HG03571 (cell line): ENCODE measurements around the gene RANGAP1.
A peak's percentile ranks its signal among the peaks of the same experiment; 100 is the strongest.

Experiments
- ATAC-seq: cut with Tn5 transposase; IDR thresholded peaks from one replicate; pipeline ENCODE4 v1.9.1; 2021; ENCODE audit not compliant: unreplicated experiment

RANGAP1 gene

DNA sequence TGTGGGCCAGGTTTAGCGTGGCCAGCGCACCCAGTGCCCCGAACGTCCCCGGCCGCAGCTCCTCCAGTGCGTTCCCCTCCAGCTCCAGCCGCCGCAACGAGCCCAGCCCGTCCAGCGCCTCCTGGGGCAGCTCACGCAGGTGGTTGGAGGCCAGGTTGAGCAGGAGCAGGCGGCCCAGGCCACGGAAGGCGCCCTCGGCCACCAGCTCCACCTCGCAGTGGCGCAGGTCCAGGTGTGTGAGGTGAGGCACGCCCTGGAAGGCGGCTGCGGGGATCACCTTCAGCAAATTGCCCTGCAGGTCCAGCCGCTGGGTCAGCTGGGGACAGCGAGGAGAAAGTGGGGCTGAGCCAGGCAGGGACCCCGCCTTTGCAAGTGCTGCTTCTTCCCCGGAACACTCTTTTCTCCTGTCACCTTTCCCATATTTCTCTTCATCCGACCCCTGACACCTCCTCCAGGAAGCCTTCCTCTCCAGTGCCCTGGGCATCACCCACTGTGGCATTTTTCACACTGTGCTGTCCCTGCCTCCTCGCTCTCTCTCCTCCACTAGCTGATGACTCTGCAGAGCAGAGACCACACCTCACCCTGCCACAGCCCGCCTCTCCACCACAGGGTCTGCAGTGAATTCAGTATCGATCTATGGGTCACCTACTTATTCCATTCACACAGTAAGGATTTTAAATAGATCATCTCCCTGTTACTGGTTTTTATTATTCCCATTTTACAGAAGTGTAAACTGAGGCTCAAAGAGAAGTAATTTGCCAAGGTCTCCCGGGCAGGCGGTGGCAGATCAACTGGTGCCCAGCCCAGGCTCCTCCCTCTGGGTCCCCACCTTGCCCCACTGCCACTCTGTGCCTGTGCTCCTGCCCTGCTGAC, 47.2 kb downstream of the RANGAP1 start:
- no peak for ATAC-seq

- ATAC-seq = peak; percentile 44
Observed at GRCh38 chr22:41237707-41238569, 48.0 kb downstream of the RANGAP1 start.

DNA sequence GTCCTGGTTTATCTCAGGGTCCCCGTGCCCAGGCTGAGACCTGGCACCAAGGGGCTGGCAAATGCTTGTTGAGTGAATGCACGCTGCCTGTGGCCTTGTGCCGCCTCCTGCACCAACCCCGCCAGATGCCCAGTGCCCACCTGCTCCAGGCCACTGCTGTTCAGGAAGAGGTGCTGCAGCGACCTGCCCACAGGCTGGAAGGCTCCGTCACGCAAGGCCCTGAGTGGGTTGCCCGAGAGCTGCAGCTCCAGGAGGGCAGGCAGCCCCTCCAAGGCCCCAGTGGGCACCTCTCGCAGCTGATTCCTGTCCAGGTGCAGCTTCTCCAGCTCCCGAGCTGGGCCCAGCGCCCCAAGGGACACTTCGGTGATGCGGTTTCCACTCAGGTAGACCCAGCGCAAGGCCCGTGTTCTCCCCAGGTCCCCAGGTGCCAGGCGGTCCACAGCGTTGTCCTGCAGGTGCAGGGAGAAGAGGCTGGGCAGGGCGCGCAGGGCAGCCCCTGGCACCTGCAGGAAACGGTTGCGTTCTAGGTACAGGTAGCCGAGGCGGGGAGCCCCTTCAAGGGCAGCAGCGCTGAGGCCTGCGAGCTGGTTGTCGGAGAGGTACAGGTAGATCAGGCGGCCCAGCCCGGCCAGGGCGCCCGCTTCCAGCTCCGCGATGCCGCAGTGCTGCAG, 48.8 kb downstream of the RANGAP1 start:
- ATAC-seq = no peak

DNA sequence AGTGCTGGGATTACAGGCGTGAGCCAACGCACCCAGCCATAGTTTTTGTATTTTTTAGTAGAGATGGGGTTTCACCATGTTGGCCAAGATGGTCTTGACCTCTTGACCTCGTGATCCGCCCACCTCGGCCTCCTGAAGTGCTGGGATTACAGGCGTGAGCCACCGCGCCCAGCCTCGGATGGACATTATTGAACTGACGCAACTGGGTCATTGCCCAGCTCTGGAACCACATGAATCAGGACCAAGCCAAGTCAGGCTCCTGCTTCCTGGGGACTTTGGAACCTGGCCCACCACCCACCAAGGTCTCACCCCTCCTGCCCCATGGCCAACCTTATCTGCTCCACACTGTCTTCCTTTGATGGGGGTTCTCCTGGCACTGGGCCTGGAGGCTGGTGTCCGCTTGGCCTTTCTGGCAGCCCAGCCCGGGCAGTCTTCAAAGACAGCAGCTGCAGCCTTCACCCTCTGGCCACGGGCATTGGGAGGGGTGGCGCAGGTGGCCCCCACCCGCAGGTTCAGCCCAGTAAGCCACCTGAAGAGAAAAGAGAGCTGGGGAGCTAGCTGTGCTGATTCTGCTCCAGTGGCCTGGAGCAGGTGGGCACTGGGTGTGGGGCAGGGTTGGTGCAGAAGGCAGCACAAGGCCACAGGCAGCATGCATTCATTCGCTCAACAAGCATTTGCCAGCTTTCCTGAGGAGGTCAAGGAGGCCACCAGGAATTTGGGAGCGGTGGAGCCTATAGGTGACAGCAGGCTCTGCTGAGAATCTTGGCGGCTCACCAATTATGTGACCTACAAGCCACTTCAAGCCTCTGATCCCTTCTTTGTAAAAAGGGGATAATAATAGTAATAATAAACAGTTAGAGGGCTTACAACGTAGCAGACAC, 50.9 kb downstream of the RANGAP1 start:
- no peak for ATAC-seq

- no peak for ATAC-seq
Observed at GRCh38 chr22:41231369-41231768, 54.6 kb downstream of the RANGAP1 start.

- ATAC-seq = no peak
Observed at GRCh38 chr22:41230401-41230785, 55.6 kb downstream of the RANGAP1 start.

DNA sequence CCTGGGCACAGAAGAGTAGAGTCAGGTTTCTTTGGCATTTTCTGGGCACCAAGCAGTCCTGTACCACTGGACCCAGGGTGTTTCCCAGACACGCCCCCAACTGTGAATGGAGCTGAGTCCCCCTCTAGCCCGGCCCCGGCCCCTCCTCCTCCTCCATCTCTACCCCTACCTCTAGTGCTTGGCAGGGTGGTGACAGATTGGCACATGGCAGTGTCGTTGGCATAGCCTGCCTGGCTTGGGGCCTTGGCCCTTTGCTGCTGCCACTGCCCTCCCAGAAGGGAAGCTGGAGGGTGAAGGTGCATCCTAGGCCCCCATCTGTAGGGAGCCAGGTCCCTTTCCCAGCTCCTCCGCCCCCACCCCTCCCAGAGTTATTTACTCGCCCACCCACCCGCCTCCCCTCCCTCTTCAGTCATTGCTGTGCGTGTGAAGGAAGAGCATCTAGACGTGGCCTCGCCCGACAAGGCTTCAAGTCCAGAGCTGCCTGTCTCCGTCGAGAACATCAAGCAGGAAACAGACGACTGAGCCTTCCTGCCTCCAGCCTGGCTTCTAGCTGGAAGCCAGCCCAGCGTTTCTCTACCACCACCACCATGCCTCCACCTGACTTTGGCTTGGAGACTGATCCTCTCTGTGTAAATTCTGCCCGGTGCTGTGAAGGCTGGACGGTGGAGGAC, 56.1 kb downstream of the RANGAP1 start:
- ATAC-seq = no peak

DNA sequence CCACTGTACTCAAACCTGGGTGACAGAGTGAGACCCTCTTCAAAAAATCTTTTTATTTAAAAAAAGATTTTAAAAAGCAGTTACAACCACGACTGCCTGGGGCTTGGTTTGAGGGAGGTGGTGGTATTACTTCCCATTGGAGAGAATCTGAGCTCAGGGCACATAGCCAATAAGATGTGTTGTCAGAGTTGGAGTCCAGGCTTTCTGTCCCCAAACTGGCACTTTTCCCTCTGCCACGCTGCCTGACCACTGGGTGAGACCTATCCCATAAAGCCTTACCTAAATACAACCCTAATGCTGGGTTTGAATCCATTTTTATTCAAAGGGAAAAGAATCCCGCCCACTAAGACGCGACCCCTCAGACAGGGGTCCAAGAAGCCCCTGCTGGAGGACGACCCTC, 56.8 kb downstream of the RANGAP1 start:
- no peak for ATAC-seq

GRCh38 chr22:41226723-41227655, 59.0 kb downstream of the RANGAP1 start:
- no peak for ATAC-seq

- ATAC-seq = no peak
Observed at GRCh38 chr22:41223535-41223934, 62.5 kb downstream of the RANGAP1 start.

- ATAC-seq = no peak
Observed at GRCh38 chr22:41222846-41223507, 63.0 kb downstream of the RANGAP1 start.

GRCh38 chr22:41217553-41218157, 68.3 kb downstream of the RANGAP1 start:
- no peak for ATAC-seq

DNA sequence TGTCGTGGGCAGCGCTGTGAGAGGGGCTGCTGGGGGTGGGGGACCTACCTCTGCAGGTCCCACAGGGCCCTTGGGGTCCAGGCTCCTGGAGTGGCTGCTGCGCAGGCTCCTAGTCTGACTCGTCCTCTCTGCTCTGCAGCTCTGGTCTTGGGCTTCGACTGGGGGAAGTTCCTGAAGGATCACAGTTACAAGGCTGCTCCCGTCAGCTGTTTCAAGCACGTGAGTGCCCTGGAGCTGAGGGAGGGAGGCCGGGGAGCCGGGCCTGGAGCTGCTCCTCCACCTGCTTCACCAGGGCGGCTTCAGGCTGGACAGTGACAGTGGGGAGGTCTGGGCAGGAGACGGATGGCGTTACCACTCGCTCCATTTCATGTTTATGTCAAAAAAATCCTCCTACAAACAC, 69.0 kb downstream of the RANGAP1 start:
- no peak for ATAC-seq

DNA sequence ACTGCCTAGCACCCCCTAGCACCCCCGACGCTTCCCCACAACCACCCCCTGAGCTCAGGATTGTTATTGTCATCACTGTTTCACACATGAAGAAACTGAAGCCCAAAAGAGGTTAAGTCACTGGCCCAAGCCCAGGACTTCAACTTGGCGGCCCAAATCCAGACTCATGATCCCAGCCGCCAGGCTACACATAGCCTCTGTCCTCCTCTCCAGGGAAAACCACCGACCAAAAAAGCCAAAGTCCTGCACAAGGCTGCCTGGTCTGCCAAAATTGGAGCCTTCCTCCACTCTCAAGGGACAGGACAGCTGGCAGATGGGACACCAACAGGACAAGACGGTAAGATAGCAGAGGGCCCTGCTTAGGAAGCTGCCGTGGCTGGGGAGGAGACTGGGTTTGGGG, 70.1 kb downstream of the RANGAP1 start:
- no peak for ATAC-seq

DNA sequence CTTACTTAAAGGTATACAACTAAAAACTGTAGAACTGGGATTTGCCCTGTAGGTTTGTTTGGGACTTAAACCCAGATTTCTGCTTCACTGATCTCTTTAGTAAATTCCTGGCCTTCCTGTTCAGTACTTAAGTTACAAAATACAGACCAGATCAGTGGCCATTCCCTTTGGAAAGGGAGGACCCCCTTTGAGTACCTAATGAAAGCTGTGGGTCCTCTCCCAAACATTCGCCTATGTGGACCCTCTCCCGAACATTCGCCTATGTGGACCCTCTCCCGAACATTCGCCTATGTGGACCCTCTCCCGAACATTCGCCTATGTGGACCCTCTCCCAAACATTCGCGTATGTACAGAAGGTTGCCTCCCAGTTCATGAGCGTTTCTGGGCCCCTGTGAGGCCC, 70.6 kb downstream of the RANGAP1 start:
- no peak for ATAC-seq

- ATAC-seq = no peak
Observed at GRCh38 chr22:41206719-41207118, 79.3 kb downstream of the RANGAP1 start.

DNA sequence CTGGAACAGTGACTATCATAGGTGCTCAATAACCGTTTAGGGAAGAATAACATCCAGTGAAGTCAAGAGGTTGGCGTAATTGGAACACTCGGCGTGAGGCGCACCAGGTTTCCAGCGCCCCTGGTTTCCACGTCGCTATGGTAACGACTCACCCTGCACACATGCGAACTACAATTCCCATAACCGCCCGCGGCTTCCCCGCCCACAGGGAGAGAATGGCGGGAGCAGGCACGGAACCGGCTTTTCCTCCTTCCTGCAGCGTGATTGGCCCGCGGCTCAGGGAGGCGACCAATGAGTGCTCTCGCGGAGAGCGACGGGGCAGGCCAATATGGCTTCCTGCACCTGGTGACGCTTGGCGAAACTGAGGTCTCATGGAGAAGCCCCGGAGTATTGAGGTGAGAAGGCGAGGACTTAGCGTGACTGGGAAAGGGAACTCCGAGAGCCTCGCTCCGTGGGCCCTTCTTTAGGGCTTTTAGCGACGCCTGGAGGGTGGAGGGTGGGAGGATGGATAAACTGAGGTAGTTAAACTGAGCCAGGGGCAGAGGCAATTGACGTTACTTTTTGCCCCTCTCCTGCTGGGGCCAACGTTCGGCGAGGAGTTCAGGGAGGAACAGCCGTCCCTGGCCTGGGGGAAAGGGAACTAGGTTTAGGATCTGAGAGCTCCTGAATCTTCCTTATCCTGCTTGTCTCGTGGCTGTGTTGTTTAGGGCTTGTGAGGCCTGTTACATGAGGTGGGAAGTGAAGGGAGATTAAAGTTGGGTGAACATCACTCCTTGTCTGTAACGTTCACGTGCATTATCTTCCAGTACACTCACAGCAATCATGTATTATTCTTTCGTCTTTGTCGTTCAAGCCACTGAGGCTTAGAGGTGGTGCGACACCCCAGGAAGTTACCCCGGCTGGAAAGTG, 80.7 kb downstream of the RANGAP1 start, which contains the start of gene L3MBTL2:
Gene L3MBTL2 (plus strand): TSS at position 321 of the 909 bp plus-strand sequence. CDS start 51 bp downstream, at position 372.
- peak; percentile 90 for ATAC-seq
